Smooth muscle cell (in vitro differentiated cells): Measurements from ENCODE around the gene RGL1. TPM values are rescaled to one million over a fixed set of nuclear protein-coding genes. Genes with fewer than 3 reads are reported as not detected.

ENCODE experiments used
- DNase-seq: peaks from one replicate; lab custom pipeline; 2025; ENCODE audit not compliant: unreplicated experiment; lab: John Stamatoyannopoulos, UW
- H2AFZ ChIP-seq: fragments of 200-600 bp; sonication (generic); 2 replicates; pipeline ENCODE4 v1.6.0; 2016; ENCODE audit warnings: antibody characterized with exemption, low read depth, mild to moderate bottlenecking
- H3F3A ChIP-seq: fragments of 200-600 bp; sonication (generic); 2 replicates; pipeline ENCODE4 v1.6.0; 2017; ENCODE audit warnings: antibody characterized with exemption, low read depth
- H3K27ac ChIP-seq: fragments of 200-600 bp; sonication (generic); 2 replicates; pipeline ENCODE4 v1.5.1; 2016; ENCODE audit warnings: low read depth, mild to moderate bottlenecking
- H3K27me3 ChIP-seq: fragments of 200-600 bp; sonication (generic); 2 replicates; pipeline ENCODE4 v1.6.1; 2016; ENCODE audit warnings: low read depth, mild to moderate bottlenecking
- H3K36me3 ChIP-seq: fragments of 200-600 bp; sonication (generic); 2 replicates; pipeline ENCODE4 v1.5.1; 2016; ENCODE audit warnings: low read depth
- H3K4me1 ChIP-seq: fragments of 200-600 bp; sonication (generic); 2 replicates; pipeline ENCODE4 v1.5.1; 2016; ENCODE audit warnings: low read depth
- H3K4me2 ChIP-seq: fragments of 200-600 bp; sonication (generic); 2 replicates; pipeline ENCODE4 v1.6.0; 2016; ENCODE audit warnings: mild to moderate bottlenecking
- H3K4me3 ChIP-seq: fragments of 200-600 bp; sonication (generic); 2 replicates; pipeline ENCODE4 v1.5.1; 2016; ENCODE audit warnings: mild to moderate bottlenecking
- H3K79me2 ChIP-seq: fragments of 200-600 bp; sonication (generic); 2 replicates; pipeline ENCODE4 v1.6.0; 2016; ENCODE audit warnings: low read depth, mild to moderate bottlenecking
- H3K9ac ChIP-seq: fragments of 200-600 bp; sonication (generic); 2 replicates; pipeline ENCODE4 v1.6.0; 2016; ENCODE audit warnings: low read depth
- H3K9me3 ChIP-seq: fragments of 200-600 bp; sonication (generic); replicated peaks from 2 replicates; pipeline ENCODE4 v1.5.1; 2016; ENCODE audit warnings: low read depth
- H4K20me1 ChIP-seq: fragments of 200-600 bp; sonication (generic); 2 replicates; pipeline ENCODE4 v1.6.0; 2016; ENCODE audit warnings: low read depth
- CTCF ChIP-seq: fragments of 200-600 bp; sonication (generic); IDR thresholded peaks from 2 replicates; pipeline ENCODE4 v1.5.1; 2017; ENCODE audit warnings: borderline replicate concordance, mild to moderate bottlenecking, antibody characterized with exemption; ENCODE audit not compliant: insufficient read depth, poor library complexity, severe bottlenecking
- WGBS: methylation state at CpG from one replicate; pipeline ENCODE4 v1.1.7; 2016; ENCODE audit warnings: low lambda C conversion rate; 5-methylcytosine and 5-hydroxymethylcytosine counted together
- polyA plus RNA-seq: library from polyadenylated mRNA; unstranded; fragments of >200 nt; fragmentation: Nextera tagmentation; extraction: Ambion mirVana; gene quantifications from 2 replicates; pipeline ENCODE4 v1.2.1, GENCODE V29; 2016
- total RNA-seq: library from RNA; depleted of rRNA; stranded (reverse); fragments of >200 nt; gene quantifications from 2 replicates; pipeline ENCODE4 v1.2.3, GENCODE V29; 2014

RGL1 gene
- total and polyA plus RNA-seq, 2 experiments from 2014 or later, result 21.1 to 21.4 TPM

DNA sequence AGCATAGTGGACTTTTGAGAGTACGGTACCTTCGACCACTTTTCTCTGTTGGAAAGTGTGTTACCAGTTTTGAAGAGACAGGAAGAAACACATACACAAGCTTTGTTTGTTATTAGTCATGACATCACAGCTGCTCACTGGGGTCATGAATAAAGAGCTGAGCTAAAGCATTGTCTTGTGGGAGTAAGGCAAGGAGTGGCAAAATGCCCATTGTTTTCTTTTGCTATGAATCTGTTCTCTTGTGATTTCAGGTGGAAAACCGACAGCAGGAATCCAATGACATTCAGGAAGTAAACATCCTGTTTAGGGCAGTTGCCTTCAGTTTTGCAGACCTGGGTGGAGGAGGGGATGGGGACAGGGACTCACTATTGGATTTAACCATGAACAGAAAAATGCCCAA lies 66.2 kb downstream of the RGL1 start:
- no peak for DNase-seq
- WGBS, result 76% methylated on average over 3 of the region's 3 CpGs
- Histone ChIP-seq H3F3A (peaks cover 3% of the 10 kb centered on the region), H3K79me2 (peaks cover 3% of the 10 kb centered on the region), H3K4me2 (no peak overlapping the region), H4K20me1 (peaks cover 4% of the 10 kb centered on the region), H3K9ac (no peak overlapping the region), H3K27ac (peak overlapping the region; percentile 73), H3K27me3 (no peaks in the 10 kb centered on the region), H3K9me3 (no peaks in the 10 kb centered on the region), H2AFZ (no peak overlapping the region), H3K4me3 (no peak overlapping the region), H3K4me1 (peaks cover 23% of the 10 kb centered on the region), H3K36me3 (no peaks in the 10 kb centered on the region)
- TF ChIP-seq CTCF, result no peak

DNA sequence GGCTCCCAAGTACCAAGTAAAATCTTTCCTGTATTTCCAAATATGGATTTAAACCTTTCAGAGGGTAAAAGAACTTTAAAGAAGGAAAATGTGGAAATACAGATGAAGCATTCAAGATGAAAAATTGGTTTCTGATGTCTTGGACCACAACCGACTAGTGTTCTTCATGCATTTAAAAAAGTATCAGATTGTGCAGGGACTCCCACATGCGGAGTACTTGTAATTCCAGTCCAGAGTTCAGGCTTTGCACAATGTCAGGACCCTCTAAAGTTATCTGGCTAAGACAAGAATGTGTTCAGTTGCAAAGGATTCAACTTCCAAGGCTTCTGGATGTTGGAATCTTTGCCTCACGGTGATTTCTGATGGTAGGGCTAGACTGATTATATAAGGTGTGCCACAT lies 66.7 kb downstream of the RGL1 start:
- peak overlapping the region; percentile 77 for H3K4me2 ChIP-seq
- H3K36me3 ChIP-seq, result no peaks in the 10 kb centered on the region
- H4K20me1 ChIP-seq, result peaks cover 4% of the 10 kb centered on the region
- no peak for DNase-seq
- peaks cover 3% of the 10 kb centered on the region for H3F3A ChIP-seq
- peak overlapping the region; percentile 73 for H3K27ac ChIP-seq
- H3K9me3 ChIP-seq, result no peaks in the 10 kb centered on the region
- H3K27me3 ChIP-seq, result no peaks in the 10 kb centered on the region
- no peak overlapping the region for H3K9ac ChIP-seq
- 53% methylated on average over 3 of the region's 3 CpGs for WGBS
- H2AFZ ChIP-seq, result no peak overlapping the region
- H3K79me2 ChIP-seq, result no peaks in the 10 kb centered on the region
- no peak for TF ChIP-seq CTCF
- peaks cover 23% of the 10 kb centered on the region for H3K4me1 ChIP-seq
- H3K4me3 ChIP-seq, result no peak overlapping the region

DNA sequence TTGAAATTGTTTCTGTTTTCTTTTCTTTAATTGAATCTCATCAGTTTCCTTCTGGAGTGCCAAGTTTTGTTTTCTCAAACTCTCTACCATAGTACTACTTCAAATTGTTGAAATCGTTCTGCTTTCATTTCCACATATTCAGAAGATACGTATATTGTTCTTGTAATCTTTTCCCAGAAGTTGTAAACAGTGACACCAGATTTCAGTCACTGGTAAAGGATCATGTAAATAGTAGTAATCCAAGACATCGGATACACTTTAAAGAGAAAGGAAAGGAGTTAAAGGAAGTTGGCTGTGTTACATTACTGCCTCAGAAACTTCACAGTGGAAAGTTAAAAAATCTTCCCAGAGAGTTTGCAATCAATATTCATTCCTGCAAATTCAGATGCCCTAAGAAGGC lies 67.5 kb downstream of the RGL1 start:
- Histone ChIP-seq H3K27me3 (no peaks in the 10 kb centered on the region), H3K27ac (peak overlapping the region; percentile 33), H3K4me2 (peak overlapping the region; percentile 77), H2AFZ (no peak overlapping the region), H3K9me3 (no peaks in the 10 kb centered on the region), H4K20me1 (peaks cover 4% of the 10 kb centered on the region), H3F3A (peaks cover 3% of the 10 kb centered on the region), H3K4me1 (peaks cover 23% of the 10 kb centered on the region), H3K36me3 (no peaks in the 10 kb centered on the region), H3K9ac (peak overlapping the region; percentile 4), H3K4me3 (peak overlapping the region; percentile 27), H3K79me2 (no peaks in the 10 kb centered on the region)
- TF ChIP-seq CTCF, result no peak
- no peak for DNase-seq
- WGBS, result 24% methylated on average over 3 of the region's 3 CpGs

DNA sequence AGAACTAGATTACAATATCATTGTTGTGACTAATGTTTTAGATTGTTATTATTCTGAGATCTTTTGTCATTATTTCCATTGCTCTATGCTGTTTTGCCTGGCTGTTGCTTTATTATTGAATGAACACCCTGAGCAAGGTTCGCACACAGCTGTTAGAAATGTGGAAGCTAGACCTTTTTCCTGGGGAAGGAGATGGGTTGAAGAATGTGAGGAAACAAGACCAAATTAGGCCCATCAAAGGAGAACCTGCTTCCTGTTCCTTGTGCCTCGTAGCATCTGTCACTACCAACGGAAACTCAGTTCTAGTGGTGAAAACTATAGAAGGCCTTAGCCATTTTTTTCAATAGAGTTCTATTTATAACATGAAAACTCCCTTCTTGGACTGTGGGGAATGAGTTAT lies 68.7 kb downstream of the RGL1 start:
- Histone ChIP-seq H3K27ac (no peak overlapping the region), H3K9ac (no peak overlapping the region), H3K4me2 (no peak overlapping the region), H3K9me3 (no peaks in the 10 kb centered on the region), H2AFZ (no peak overlapping the region), H3K4me3 (no peak overlapping the region), H3K4me1 (peaks cover 23% of the 10 kb centered on the region), H3K36me3 (no peaks in the 10 kb centered on the region), H3F3A (peaks cover 7% of the 10 kb centered on the region), H3K79me2 (no peaks in the 10 kb centered on the region), H3K27me3 (no peaks in the 10 kb centered on the region), H4K20me1 (no peaks in the 10 kb centered on the region)
- DNase-seq, result no peak
- 76% methylated on average over 3 of the region's 3 CpGs for WGBS
- no peak for TF ChIP-seq CTCF
